ENCODE measurements around the gene TFEB. TPM values are rescaled to one million over a fixed set of nuclear protein-coding genes. Genes with fewer than 3 reads are reported as not detected.

Gene TFEB
- total RNA-seq, 1 donor from 2014 or later = 3.8 TPM

DNA sequence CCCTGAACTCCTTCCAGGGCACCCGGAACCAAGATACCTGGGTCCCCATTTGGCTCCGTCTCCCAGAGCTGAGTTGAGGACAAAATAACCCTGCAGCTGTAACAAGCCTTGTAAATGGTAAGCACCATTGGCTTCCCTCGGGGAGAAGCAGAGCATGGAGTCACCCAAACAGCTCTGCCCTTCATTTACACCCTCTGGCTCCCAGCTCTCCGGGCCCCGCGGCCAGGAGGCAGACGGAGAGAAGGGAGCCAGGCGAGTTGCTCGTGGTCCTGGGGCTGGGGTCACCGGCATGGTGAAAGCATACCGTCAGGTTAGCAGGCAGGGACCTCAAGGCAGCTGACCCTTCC lies 2.1 kb downstream of the TFEB start:
- peaks cover 7% of the 10 kb centered on the region for H3K4me1 Mint-ChIP-seq
- peak overlapping the region; percentile 75 for H3K4me3 Mint-ChIP-seq
- H3K36me3 Mint-ChIP-seq = no peaks in the 10 kb centered on the region
- H3K27me3 Mint-ChIP-seq (ENCODE audit: low read depth) = peaks cover 25% of the 10 kb centered on the region
- no peak for TF ChIP-seq CTCF (IDR thresholded peaks at IDR 0.05; ENCODE audit: unreplicated experiment)
- no peaks in the 10 kb centered on the region for H3K9me3 Mint-ChIP-seq
- no peak overlapping the region for H3K27ac Mint-ChIP-seq
- DNase-seq (ENCODE audit: low spot score in 2 of 2, unreplicated experiment in 2 of 2) = no peak

DNA sequence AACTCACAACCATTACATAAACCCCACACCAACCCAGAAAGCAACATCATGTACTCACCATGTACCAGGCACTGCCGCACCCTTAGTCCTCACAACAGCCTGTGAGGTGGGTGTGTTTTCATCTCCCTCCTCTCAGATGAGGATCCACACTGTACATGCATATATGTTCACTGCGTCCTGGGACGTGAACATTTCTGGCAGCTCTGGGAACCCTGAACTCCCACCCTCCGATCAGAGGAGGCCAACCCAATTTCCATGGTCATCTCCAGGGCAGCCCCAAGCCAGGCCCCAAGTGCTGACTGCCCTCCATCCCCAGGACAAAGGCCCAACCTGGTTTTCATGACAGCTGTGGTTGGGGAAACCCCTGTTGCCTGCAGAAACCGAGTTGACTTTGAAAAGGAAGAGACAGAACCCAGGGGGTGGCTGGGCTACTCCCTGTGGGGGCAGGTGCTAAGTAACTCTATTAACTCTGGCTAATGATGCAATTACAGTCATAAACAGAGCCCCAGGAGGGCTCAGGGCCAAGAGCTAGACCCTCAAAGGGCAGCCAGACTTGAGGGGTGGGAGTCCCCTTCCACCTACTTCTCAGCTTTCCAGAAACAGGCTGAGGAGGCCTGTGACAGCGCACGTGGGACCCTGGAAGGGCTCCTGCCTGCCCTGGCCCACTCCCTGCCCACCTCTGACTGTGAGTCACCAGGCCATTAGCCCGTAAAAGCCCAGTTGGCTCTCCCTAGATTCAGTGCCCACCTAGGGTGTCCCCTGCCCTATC lies 2.6 kb downstream of the TFEB start:
- Mint-ChIP-seq H3K36me3 (no peaks in the 10 kb centered on the region), H3K4me3 (no peak overlapping the region), H3K27ac (no peak overlapping the region), H3K27me3 (ENCODE audit: low read depth) (peaks cover 25% of the 10 kb centered on the region), H3K4me1 (peaks cover 7% of the 10 kb centered on the region), H3K9me3 (no peaks in the 10 kb centered on the region)
- no peak for TF ChIP-seq CTCF (IDR thresholded peaks at IDR 0.05; ENCODE audit: unreplicated experiment)
- no peak for DNase-seq (ENCODE audit: low spot score in 2 of 2, unreplicated experiment in 2 of 2)

DNA sequence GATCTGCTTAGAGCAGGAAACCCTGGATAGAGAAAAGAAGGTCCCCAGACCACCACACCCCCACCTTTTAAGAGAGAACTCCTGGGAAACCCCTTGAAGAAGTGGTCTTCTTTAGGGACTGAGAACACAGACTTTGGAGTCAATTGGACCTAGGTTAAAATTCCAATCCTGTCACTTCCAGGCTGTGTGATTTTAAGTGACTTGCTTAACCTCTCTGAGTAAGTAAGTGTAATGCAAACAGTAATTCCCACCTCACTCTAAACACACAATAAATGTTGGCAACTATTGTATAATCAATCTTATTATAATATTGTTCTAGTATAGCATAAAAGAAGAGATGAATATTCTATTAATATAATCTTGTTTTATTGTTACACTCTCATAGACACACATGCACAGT lies 3.3 kb downstream of the TFEB start:
- Mint-ChIP-seq H3K27ac (no peak overlapping the region), H3K4me3 (no peak overlapping the region), H3K36me3 (no peaks in the 10 kb centered on the region), H3K27me3 (ENCODE audit: low read depth) (peaks cover 25% of the 10 kb centered on the region), H3K4me1 (peaks cover 7% of the 10 kb centered on the region), H3K9me3 (no peaks in the 10 kb centered on the region)
- no peak for DNase-seq (ENCODE audit: low spot score in 2 of 2, unreplicated experiment in 2 of 2)
- TF ChIP-seq CTCF (IDR thresholded peaks at IDR 0.05; ENCODE audit: unreplicated experiment) = no peak

- Mint-ChIP-seq H3K4me1 (peaks cover 7% of the 10 kb centered on the region), H3K27ac (no peak overlapping the region), H3K27me3 (ENCODE audit: low read depth) (peaks cover 25% of the 10 kb centered on the region), H3K36me3 (no peaks in the 10 kb centered on the region), H3K4me3 (no peak overlapping the region), H3K9me3 (no peaks in the 10 kb centered on the region)
- TF ChIP-seq CTCF (IDR thresholded peaks at IDR 0.05; ENCODE audit: unreplicated experiment) = no peak
- no peak for DNase-seq (ENCODE audit: low spot score in 2 of 2, unreplicated experiment in 2 of 2)
Measured at GRCh38 chr6:41731561-41732086, 3.8 kb downstream of the TFEB start.

- Mint-ChIP-seq H3K9me3 (no peaks in the 10 kb centered on the region), H3K4me3 (no peak overlapping the region), H3K36me3 (no peaks in the 10 kb centered on the region), H3K27ac (no peak overlapping the region), H3K27me3 (ENCODE audit: low read depth) (peaks cover 25% of the 10 kb centered on the region), H3K4me1 (peaks cover 6% of the 10 kb centered on the region)
- no peak for DNase-seq (ENCODE audit: low spot score in 2 of 2, unreplicated experiment in 2 of 2)
- no peak for TF ChIP-seq CTCF (IDR thresholded peaks at IDR 0.05; ENCODE audit: unreplicated experiment)
Measured at GRCh38 chr6:41730531-41731436, 4.6 kb downstream of the TFEB start.

Data from mesothelial cell of epicardium (in vitro differentiated cells).